Stimulated activated CD8-positive, alpha-beta memory T cell treated with anti-CD3 and anti-CD28 coated beads, Interleukin-15, amount 100 ng/mL, for 4 hours (primary cell): Measurements from ENCODE around the gene PRKN.

Experiments
- DNase-seq, 2 donors: peaks; one replicate each; pipeline ENCODE4 v3.0.0-alpha.2; 2020; ENCODE audit warnings: low read depth in 2 of 2

The PRKN gene

GRCh38 chr6:161549977-161550655 lies 1177.5 kb downstream of the PRKN start:
- DNase-seq, result no peak

DNA sequence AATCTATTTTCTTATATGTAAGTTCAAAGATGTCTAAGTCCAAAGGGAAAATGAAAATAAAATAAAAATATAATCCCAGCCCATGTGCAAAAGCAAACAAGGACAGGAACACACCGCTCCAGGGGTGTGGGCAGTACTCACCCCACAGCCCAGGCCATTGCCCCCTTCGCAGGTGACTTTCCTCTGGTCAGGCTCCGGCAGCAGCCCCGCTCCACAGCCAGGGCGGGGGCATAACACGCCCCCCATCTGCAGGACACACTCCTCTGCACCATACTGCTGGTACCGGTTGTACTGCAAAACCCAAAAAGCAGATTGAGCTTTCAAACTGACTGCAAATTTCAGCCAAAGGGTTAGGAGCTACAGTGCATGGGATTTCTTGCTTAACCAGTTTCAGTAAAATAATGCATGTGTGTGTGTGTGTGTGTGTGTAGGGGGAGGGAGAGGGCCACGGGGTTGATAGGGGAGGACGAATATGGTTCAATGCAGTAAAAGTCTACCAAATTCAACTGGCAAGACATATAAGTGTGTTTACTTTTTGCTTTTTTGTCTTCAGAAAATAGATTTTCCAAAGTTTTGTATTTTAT lies 1178.8 kb downstream of the PRKN start:
- no peak for DNase-seq

GRCh38 chr6:161547617-161548016 lies 1179.9 kb downstream of the PRKN start:
- DNase-seq, result no peak

DNA sequence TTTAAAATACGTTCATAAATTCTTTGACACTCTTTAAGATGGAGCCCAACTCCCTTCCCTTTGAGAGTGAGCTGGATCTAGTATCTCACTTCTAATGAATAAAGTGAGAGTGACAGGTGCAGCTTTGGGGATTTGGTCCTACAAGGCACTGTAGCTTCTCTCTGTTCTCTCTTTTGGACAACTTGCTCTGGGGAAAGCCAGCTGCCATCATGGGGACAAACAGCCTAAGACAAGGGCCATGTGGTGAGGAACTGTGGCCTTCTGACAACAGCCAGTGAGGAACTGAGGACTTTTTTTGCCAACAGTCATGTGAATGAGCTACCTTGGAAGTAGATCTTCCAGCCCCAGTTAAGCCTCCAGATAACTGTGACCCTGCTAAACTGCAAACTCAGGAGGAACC lies 1180.9 kb downstream of the PRKN start:
- no peak for DNase-seq

DNA sequence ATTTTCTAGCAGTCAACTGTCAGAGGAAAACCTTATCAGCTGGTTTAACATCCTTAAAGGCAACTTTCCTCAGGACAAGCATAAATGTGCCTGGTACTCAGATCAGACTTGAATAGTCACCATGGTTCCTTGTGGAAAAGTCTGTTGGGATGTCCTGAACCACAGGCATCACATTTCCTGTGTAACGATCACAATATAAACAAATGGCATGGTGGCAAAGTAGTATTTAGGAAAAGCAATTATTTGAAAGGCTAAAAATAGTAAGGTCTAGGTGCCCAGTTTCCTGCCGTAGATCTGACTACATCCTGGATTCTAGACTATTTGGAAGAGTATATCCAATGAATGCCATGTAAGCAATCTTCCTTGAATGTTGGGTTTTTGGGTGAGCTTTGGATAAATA lies 1181.8 kb downstream of the PRKN start:
- no peak for DNase-seq

DNA sequence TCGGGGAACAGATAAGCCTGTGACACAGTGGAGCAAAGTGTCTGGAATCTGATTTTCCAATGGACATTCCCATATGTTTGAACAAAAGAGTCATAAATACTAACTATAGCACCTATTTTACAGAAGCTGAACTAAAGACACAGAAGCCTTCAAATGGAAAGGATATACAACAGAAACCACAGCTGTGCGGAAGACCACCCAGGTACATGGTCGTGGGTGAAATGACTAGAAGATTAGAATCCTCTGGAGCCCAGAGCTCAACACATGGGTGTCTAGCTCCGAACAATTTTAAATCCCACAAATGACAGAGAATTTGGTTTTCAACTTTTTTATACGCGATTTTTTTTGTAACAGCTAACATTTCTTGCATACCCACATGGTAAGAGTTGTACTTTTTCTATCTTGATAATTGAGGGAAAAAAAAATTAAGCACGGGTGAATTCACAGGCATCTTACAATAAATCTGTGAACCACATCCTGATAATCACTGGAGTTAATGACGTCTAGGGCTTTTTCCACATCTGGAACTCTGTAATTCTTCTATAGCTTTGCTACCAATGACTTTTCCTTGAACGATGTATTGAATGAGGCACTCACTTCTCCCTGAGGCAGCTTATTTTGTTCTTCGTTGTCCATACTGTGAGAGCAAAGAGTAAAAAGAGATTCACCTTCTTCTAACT lies 1182.6 kb downstream of the PRKN start:
- no peak for DNase-seq

DNA sequence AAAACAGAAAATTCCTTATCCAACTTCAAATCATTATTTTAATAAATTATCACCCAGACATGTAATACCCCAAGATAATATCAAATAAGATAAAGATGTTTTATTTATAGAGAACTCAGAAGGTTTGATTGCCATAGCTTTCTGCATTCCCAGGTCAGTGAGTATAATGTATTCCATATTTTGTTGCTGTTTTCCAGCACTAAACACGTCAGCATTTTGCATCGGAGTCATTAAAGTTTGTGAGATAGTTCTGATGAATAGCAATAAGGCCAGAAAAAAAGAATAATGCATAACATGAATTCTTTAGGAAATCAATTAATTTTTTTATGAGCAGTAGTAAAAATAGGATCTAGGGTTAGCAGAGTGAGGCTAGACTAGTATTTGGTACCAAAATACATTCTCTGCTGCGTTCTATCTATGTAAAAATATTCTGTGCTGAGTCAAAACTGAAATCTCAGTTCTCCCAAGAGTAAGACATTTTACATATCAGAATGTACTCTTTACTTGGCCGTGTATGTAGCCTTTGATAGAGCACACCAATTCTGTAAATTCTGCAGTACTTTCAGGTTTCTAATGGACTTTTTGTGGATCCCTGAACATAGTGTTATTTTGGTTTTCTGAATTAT lies 1183.8 kb downstream of the PRKN start:
- no peak for DNase-seq

GRCh38 chr6:161542346-161542980 lies 1185.1 kb downstream of the PRKN start:
- DNase-seq, result no peak

GRCh38 chr6:161540532-161540931 lies 1187.0 kb downstream of the PRKN start:
- no peak for DNase-seq

DNA sequence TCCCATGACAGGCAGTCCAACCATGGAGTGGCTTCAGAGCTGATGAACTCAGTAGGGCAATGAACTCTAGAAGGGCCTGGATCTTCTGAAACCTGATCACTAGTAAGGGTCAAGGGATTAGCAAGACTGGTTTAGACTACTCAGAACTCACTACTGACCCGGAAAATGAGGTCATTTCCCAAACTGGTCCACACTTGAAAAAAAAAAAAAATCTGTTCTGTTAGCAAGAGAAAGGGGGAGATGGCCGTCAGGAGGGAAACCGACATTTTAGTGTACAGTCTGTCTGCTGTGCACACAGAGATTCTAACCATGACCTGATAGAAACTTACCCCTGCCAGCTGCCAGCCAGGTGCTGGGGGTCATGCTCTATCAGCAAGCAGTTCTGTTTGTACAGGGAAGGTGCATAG lies 1191.3 kb downstream of the PRKN start:
- DNase-seq, result no peak

DNA sequence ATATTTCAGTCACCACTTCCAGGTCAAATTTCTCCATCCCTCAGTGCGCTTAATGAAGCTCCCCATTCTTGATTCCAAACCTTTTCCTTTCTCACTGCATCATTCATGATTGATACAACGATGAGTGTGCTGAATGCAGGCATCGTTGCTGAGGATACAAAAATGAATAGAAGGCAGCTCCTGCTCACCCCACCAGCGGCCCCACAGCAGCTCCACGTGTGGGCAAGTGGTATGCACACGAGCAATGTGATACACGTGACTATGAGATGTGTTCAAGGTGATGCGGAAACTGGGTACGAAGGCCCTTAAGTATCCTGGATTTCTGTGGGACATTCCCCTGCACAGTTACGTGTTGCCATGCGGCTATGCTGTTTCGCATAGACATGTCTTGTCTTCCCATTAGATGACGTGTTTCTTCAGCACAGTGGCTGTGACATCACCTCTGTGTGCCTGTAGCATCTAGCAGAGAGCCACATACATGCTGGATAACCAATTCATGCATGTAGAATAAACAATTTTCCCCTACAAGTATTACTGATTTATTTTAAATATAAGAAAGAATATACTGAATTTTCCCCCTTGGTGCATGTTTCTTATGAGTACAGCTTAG lies 1193.2 kb downstream of the PRKN start:
- no peak for DNase-seq

DNA sequence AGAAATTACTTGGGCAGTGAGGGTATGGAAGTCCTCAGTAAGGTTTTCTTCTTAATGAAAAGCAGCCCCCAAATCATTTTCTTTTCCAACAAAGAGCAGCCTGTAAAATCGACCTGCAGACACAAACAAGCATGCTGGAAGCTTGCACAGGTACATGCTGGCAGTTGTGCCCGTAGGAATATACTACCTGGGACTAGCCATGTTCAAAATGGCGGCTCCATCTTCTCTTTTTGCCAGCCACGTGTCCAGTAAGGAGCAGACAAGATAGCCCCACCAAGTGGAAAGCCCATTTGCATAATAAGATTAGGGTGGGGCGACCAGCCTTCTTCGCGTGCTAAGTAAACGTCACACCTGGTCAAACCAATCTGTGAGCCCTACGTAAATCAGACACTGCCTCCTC lies 1194.3 kb downstream of the PRKN start:
- no peak for DNase-seq

DNA sequence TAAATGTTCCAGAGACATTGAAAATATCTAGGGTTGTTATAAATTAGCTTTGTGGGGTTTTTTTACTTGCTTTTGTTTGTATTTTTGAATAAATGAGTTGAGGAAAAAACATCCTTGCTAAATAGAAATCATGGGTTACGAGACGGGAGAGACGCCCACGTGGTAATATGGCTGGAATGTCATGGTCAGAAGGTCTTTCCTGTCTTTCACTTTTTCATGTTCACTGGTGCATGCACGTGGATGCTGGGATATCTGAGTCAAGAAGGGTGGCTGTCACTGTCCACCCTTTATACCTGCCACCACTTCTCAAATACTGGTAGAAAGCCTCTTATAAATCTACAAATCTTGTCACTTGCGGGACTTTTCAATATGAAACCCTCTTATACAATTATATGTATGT lies 1195.0 kb downstream of the PRKN start:
- no peak for DNase-seq

DNA sequence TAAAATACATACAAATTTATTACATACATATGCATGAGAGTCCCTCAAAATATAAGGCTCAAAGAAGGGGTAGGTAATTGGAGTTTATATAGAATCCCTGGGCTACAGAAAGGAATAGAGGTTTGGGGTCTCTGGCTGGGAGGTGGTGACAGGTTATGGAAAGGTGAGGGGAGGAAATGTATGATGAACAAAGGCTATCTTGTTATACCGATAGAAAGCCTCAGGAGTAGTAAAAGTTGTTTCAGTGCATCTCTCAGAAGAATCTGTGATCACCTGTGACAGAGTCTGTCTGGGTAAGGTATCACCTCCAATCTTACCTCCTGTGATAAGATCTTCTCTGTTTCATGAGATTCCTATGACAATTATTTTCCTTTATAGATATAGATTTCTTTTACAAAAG lies 1200.8 kb downstream of the PRKN start:
- DNase-seq, result no peak

DNA sequence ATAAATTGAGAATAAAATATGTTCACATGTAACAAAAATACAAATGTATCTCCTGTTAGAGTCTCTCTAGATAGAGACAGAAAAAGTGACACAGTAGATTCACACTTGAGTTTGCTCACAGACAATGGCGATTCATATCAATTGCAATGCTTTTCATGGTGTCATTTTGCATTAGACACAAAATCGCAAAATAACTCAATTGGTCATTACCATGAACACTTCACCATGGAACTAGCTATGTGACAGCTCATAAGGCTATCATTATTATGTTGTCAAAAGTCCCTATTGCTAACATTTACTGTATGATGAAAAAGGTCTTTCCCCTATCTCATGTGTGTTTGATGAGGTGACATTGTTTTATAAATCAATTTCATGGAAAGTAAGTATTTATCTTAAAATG lies 1204.2 kb downstream of the PRKN start:
- DNase-seq, result no peak

DNA sequence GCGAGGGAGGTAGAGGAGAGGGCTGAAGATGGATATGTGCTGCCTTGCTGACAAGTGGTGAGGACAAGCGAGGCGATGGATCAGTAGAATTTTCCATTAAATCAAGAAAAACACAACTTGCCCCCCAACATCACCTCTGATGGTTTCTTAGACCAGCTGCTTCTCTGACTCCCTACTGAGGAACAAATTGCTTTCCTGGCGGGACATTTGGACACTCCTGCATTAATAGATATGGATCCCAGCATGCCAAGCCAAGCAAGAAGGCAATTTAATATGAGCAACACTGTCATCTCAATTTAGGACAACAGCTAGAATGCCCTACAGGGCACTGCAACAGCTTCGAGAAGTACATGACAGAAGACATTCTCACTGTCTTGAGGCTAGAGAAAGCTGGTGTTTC lies 1205.3 kb downstream of the PRKN start:
- DNase-seq, result no peak

DNA sequence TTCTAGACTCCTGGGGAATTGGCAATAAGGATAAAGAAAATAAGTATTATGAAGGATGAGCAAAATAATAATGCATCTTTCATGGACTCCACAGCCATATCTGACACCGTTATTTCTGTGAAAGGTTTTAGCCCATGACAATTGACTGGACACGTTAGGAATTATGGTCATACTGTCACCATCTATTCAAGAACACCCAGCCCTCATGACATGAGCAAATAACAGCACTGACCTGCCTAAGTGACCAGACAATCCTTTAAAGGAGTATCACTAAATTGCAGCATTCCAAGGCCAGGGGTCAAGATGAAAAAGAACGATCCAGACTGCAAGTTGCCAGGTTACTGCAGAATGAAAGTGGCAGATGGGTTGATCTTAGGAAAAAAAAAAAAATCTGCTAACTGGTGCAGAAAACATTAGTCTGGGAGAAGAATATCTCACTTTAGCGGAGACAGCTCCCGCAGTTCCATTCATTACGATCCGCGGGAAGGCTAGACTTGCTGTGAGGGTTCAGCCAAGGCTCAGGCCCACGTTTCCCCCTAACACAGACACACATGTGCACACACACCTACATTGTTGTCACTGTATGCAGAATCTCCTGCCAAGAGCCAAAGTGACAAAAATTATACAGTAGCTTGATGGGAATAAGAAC lies 1216.0 kb downstream of the PRKN start:
- no peak for DNase-seq

DNA sequence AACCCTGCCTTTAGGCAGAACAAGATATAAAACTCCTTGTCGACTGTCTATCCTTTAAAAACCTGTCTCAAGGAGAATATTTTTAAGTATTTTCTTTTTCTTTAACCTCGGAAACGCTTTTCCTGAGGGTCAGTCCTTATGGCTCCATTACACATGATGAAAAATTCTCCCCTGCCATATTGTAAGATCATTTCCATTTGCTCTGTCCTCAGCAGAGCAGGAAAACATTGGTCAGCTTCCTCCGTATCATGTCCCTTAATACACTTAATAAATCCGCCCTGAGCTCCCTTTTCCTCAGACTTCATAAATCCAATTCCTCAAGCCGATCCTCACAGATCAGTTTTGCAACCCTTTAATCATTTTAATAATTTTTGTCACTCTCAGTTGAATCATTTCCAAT lies 1219.2 kb downstream of the PRKN start:
- no peak for DNase-seq

DNA sequence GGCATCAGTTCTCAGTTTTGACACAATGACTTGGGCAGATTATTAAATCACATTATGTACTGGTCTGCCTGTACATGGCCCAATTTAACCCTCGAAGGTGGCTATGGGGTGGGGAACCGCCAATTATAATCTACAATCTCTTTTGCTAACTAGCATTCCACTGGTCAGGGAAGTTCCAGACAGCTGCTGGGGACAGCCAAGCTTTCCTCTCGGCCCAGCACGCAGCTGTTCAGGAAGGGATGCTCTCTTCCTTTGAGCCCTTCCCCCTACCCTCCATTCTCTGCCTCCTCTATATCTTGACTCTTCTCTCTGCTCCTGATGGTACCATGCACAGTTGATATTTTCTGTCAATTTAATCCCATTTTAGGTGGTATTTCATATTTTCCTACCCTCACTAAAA lies 1220.2 kb downstream of the PRKN start:
- no peak for DNase-seq

DNA sequence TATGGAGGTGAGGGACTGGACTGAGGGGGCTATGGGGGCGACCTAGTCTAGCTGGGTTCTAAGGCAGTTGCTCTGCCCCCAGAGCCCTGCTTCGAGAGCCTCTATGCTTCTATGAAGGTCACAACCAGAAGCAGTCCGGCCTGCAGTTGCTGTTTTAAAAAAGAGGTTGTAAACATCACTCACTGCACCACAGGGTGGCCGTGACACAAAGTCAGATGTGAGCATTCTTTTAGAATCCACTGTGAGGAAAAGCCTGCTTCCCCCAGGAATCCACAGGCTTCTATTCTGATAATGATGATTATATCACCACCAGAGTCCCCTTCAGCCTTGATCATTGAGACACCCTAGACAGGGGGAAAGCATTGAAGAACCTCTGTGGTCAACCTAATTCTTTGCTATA lies 1224.0 kb downstream of the PRKN start:
- no peak for DNase-seq

DNA sequence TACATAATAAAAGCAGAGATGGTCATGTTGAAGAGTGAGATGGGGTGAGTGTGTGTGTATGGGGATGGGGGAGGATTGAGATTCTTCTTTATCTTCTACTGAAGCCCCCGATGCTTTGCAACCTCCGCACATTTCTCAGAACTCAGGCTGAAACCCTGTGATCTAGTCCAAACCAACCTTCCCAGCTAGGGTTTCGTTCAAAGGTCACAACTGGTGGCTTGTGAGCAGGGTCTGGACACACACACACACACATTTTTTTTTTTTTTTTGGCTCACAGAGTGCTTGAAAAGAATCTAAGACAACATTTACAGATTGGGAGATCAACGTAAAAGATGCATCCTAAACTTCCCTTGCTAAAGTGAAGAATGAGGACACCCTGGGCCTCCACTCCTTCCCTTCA lies 1228.7 kb downstream of the PRKN start:
- no peak for DNase-seq

DNA sequence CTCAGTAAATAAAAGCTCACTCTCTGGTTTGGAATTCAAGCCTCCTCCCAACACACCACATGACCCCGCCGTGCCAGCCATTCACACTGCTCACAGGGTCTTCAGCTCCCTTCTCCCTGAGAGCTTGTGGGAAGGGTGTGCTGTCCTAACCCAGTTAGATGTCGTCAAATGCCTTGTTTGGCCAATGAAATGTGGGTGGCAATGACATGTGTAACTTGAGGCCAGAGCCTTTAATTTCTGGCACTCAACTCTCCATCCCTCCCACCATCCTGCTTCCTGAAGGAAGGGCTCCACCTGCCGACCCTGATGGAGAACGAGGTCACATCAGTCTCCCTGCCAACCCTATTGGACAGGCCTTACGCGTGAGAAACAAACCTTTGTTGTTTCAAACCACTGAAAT lies 1229.2 kb downstream of the PRKN start:
- no peak for DNase-seq
